Stomach (tissue), 9 donors: ENCODE results near the gene RFTN1. TPM values are rescaled to one million over a fixed set of nuclear protein-coding genes. Genes with fewer than 3 reads are reported as not detected.

Source experiments
- DNase-seq, 2 donors: peaks; one replicate each; pipeline versions ENCODE4 v3.0.0 to v3.0.0-alpha.2; 2013 to 2019
- H3K27ac ChIP-seq, 5 donors: fragments of 200-600 bp in 4 of 5; sonication (generic) in 4 of 5; one replicate each; pipeline ENCODE4 v1.5.1; 2013 to 2019; ENCODE audit warnings: mild to moderate bottlenecking in 1 of 5, moderate library complexity in 1 of 5
- H3K27me3 ChIP-seq, 3 donors: fragments of 200-600 bp; sonication (generic); one replicate each; pipeline ENCODE4 v1.5.1; 2017 to 2019; ENCODE audit warnings: mixed run types in 1 of 3
- H3K36me3 ChIP-seq, 4 donors: fragments of 200-600 bp; sonication (generic); 1 replicate in 3 of 4; 2 replicates in 1 of 4; pipeline ENCODE4 v1.5.1; 2016 to 2019
- H3K4me1 ChIP-seq, 4 donors: fragments of 200-600 bp; sonication (generic); one replicate each; pipeline ENCODE4 v1.5.1; 2016 to 2019
- H3K4me3 ChIP-seq, 4 donors: fragments of 200-600 bp; sonication (generic) in 3 of 4; one replicate each; pipeline ENCODE4 v1.5.1; 2016 to 2019; ENCODE audit warnings: mild to moderate bottlenecking in 1 of 4
- H3K9me3 ChIP-seq, 4 donors: fragments of 200-600 bp; sonication (generic); one replicate each; pipeline ENCODE4 v1.5.1; 2016 to 2019
- EP300 ChIP-seq: sonication (generic); formaldehyde crosslinking; IDR thresholded peaks from one replicate; pipeline ENCODE4 v1.6.1; 2017; ENCODE audit warnings: antibody characterized with exemption
- POLR2A ChIP-seq, 4 donors: fragments of 450-650 bp; IDR thresholded peaks; one replicate each; pipeline ENCODE4 v1.6.1; 2016; ENCODE audit warnings: antibody characterized with exemption in 4 of 4, control low read depth in 2 of 4, mild to moderate bottlenecking in 1 of 4, moderate library complexity in 1 of 4
- POLR2AphosphoS5 ChIP-seq, 3 donors: sonication (generic); formaldehyde crosslinking; IDR thresholded peaks; one replicate each; pipeline ENCODE4 v1.6.1; 2016; ENCODE audit warnings: antibody characterized with exemption in 3 of 3
- WGBS, 5 donors: extraction: QIAGEN DNeasy Blood & Tissue Kit in 3 of 5; methylation state at CpG; one replicate each; pipeline versions ENCODE4 v1.1.5 to v1.1.7; 2013 to 2018; 5-methylcytosine and 5-hydroxymethylcytosine counted together
- intact Hi-C: fragments of 100-400 bp; cut with DNase I; formaldehyde crosslinking; loops from one replicate; pipeline ENCODE4 v1.15.1; 2023; ENCODE audit warnings: low total_unique reads
- polyA plus RNA-seq, 3 donors: library from polyadenylated mRNA; stranded (reverse); fragments of 200-250 nt; gene quantifications; one replicate each; pipeline ENCODE4 v1.2.3, GENCODE V29; 2013
- total RNA-seq, 5 donors: library from RNA; depleted of rRNA; stranded (reverse); fragments of >200 nt; gene quantifications; one replicate each; pipeline versions ENCODE4 v1.1.0 to v1.2.3, GENCODE V29; 2014 to 2016
- TF ChIP-seq, protein P1 (sequence below), 7 experiments: fragments of 450-650 bp in 4 of 7; fragments of 200-600 bp in 3 of 7; sonication (generic) in 3 of 7; IDR thresholded peaks; one replicate each; pipeline ENCODE4 v1.5.1; 2016 to 2019; ENCODE audit warnings: antibody characterized with exemption in 7 of 7, control low read depth in 2 of 7, mild to moderate bottlenecking in 1 of 7
- donor health status: healthy with polysubstance abuse.
- donor health status: Bipolar disorder and iron deficiency.
- donor health status: healthy.

Gene RFTN1
- total and polyA plus RNA-seq, 8 donors: 4.6 to 103 (median 18.9) TPM

DNA sequence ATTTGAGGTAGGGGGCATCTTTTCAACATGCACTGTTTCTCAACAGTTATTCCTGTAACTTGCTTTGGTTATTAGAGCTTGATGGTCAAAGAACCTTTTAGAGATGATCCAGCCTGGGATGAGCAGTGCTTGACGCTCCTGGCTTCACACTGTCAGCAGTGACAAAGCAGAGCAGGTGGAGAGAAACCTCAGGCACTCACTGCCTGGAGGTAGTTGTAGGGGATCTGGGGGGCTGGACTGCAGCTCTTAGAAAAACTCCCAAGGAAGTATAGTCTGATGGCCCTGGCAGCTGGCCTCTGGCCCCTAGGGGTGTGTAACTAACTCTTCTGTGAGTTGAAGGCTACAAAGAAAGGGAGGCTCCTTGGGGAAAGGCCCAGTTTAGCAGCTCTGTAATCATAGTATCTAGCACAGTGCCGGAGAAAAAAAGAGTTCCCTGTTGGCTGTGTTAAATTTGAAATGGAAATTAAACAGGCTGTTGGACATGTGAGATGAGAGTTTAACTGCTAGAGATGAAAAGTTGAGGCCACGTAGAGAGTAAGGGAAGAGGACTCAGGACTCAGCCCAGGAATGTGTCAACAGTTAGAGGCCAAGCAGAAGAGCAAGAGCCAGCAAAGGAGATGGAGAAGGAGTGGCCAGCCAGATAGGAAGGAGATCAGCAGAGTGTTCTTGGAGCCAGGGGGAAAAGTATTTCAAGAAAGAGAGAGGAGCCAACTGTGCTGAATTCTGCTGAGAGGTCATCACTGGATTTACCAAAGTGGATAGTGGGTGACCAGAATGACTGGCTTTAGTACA lies 234.3 kb downstream of the RFTN1 start:
- Histone ChIP-seq H3K4me3 (no peak overlapping the region), H3K9me3 (no peaks in the 10 kb centered on the region), H3K27me3 (no peaks in the 10 kb centered on the region), H3K4me1 (no peaks in the 10 kb centered on the region), H3K27ac (no peak overlapping the region), H3K36me3 (peaks cover 3 to 57% (median 47%) of the 10 kb centered on the region in 4 donors)
- WGBS, 5 donors: 81 to 92% (median 87%) methylated on average over 3 of the region's 3 CpGs
- DNase-seq: peak in 1 of 2 donors; percentile 43
- TF ChIP-seq EP300: no peak
- intact Hi-C loops: no loop called here

DNA sequence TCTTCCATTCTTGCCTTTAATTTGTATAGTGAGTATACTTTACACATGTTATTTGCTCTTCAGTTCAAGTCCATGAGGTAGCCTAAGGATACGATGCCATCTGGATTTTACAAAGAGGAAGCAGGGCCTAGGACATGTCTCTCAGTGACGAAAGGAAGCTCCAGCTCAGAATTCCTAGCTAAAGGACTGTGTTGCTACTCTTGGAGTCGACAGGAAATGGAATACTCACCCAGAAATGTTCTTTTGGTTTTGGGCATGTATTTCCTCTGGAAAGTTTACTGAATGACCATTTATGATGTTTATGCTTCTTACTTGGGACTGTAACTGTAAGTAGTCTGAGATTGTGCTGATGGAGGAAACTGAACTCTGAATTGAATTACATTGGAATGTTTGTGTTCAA lies 236.0 kb downstream of the RFTN1 start:
- Histone ChIP-seq H3K27ac (no peak overlapping the region), H3K4me3 (no peak overlapping the region), H3K4me1 (no peaks in the 10 kb centered on the region), H3K36me3 (peaks cover 11 to 56% (median 43%) of the 10 kb centered on the region in 4 donors), H3K9me3 (no peaks in the 10 kb centered on the region), H3K27me3 (no peaks in the 10 kb centered on the region)
- WGBS, 5 donors: 73 to 87% (median 84%) methylated on average over 3 of the region's 3 CpGs
- DNase-seq: no peak
- TF ChIP-seq POLR2A (IDR thresholded peaks at IDR 0.05): no peak
- TF ChIP-seq POLR2AphosphoS5 (IDR thresholded peaks at IDR 0.05): no peak
- TF ChIP-seq, protein P1, sequence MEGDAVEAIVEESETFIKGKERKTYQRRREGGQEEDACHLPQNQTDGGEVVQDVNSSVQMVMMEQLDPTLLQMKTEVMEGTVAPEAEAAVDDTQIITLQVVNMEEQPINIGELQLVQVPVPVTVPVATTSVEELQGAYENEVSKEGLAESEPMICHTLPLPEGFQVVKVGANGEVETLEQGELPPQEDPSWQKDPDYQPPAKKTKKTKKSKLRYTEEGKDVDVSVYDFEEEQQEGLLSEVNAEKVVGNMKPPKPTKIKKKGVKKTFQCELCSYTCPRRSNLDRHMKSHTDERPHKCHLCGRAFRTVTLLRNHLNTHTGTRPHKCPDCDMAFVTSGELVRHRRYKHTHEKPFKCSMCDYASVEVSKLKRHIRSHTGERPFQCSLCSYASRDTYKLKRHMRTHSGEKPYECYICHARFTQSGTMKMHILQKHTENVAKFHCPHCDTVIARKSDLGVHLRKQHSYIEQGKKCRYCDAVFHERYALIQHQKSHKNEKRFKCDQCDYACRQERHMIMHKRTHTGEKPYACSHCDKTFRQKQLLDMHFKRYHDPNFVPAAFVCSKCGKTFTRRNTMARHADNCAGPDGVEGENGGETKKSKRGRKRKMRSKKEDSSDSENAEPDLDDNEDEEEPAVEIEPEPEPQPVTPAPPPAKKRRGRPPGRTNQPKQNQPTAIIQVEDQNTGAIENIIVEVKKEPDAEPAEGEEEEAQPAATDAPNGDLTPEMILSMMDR (IDR thresholded peaks at IDR 0.05): no peak
- TF ChIP-seq EP300: no peak
- intact Hi-C loops: no loop called here

DNA sequence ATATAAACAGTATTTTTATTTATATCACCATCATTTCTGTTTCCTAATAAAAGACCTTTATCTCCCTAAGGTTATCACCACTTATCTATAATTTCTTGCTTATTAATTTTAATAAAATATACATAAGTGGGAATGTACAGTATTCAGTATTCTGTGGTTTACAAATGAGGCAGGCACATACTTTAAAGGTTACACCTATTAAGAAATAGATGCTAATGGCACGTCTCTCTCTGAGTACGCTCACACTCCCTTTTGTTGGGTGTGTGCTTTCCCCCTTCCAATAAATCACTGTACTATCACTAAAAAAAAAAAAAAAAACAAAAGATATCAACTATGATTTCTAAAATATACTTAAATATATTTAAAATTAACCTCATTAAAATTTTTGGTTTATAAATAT lies 239.6 kb downstream of the RFTN1 start:
- H3K27ac ChIP-seq: no peak overlapping the region
- H3K36me3 ChIP-seq: peaks cover 27 to 75% (median 54%) of the 10 kb centered on the region in 4 donors
- H3K4me1 ChIP-seq: no peaks in the 10 kb centered on the region
- WGBS, 5 donors: 89 to 97% (median 96%) methylated on average over 2 of the region's 2 CpGs
- no peak for DNase-seq
- H3K4me3 ChIP-seq: no peak overlapping the region
- TF ChIP-seq POLR2AphosphoS5 (IDR thresholded peaks at IDR 0.05) (no peak), POLR2A (IDR thresholded peaks at IDR 0.05) (no peak), EP300 (no peak)
- TF ChIP-seq, protein P1 (IDR thresholded peaks at IDR 0.05): no peak
- no peaks in the 10 kb centered on the region for H3K9me3 ChIP-seq
- H3K27me3 ChIP-seq: no peaks in the 10 kb centered on the region
- intact Hi-C loops: no loop called here

DNA sequence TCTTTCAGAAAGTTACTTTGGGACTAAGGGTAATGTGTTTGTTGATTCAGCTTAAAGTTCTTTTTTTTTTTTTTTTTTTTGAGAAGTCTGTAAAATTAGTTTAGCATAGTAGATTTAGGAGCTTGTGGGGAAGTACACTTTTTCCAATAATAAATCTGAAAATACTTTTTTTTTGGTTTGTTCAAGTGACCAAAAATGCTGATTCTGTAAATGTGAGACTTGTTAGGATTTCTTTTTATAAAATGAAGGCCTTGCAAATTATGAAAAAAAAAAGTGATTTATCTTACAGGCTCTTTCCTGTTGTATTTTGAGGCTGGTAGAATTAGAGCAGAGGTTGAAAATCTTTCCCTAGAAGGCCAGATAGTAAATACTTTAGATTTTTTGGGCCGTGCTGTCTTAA lies 240.9 kb downstream of the RFTN1 start:
- H3K4me1 ChIP-seq: peaks cover 3 to 10% (median 6%) of the 10 kb centered on the region in 4 donors
- intact Hi-C loops: no loop called here
- DNase-seq: no peak
- 89 to 95% (median 93%) methylated on average over 1 of the region's 1 CpG for WGBS, 5 donors
- H3K9me3 ChIP-seq: no peaks in the 10 kb centered on the region
- no peak overlapping the region for H3K4me3 ChIP-seq
- peaks cover 24 to 69% (median 49%) of the 10 kb centered on the region in 4 donors for H3K36me3 ChIP-seq
- H3K27ac ChIP-seq: no peak overlapping the region
- no peaks in the 10 kb centered on the region for H3K27me3 ChIP-seq
- TF ChIP-seq POLR2AphosphoS5 (IDR thresholded peaks at IDR 0.05): no peak
- no peak for TF ChIP-seq POLR2A (IDR thresholded peaks at IDR 0.05)
- TF ChIP-seq EP300: no peak
- TF ChIP-seq, protein P1 (IDR thresholded peaks at IDR 0.05): no peak

DNA sequence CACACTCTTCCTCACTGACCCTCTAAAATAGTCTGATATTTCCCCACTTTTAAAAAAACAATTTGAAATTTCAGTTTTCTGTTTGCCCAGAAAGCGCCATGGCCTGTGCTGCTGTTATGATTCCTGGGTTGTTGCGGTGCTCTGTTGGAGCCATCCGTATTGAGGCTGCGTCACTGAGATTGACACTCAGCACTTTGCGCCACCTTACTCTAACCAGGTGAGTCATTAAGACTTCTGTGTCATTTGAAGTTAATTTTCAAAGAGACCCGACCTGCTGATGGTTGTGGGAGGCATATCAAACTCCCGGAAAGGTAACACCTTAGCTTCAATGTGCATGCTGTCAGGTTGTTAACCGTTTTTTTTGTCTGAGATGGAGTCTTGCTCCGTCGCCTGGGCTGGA lies 242.6 kb downstream of the RFTN1 start:
- intact Hi-C loops: no loop called here
- no peak for TF ChIP-seq POLR2A (IDR thresholded peaks at IDR 0.05)
- TF ChIP-seq, protein P1 (IDR thresholded peaks at IDR 0.05): no peak
- TF ChIP-seq POLR2AphosphoS5 (IDR thresholded peaks at IDR 0.05): no peak

More for the DNA sequence above, 242.6 kb downstream of the RFTN1 start:
- Histone ChIP-seq H3K36me3 (peaks cover 24 to 61% (median 40%) of the 10 kb centered on the region in 4 donors), H3K27me3 (no peaks in the 10 kb centered on the region), H3K9me3 (no peaks in the 10 kb centered on the region), H3K4me3 (no peak overlapping the region), H3K4me1 (peaks cover 7 to 27% (median 23%) of the 10 kb centered on the region in 4 donors), H3K27ac (no peak overlapping the region)
- DNase-seq: no peak
- 92 to 96% (median 95%) methylated on average over 10 of the region's 10 CpGs for WGBS, 5 donors
